Activated CD4-positive, alpha-beta T cell treated with anti-CD3 and anti-CD28 coated beads, Interleukin-2, amount 50 U/mL, for 48 hours (primary cell): ENCODE results near the gene BCL3.
A peak's percentile ranks its signal among the peaks of the same experiment; 100 is the strongest.

ENCODE experiments used
- DNase-seq, 2 experiments: peaks; one replicate each; pipeline ENCODE4 v3.0.0-alpha.2; 2020

Gene BCL3

GRCh38 chr19:44744871-44745332, 3.6 kb upstream of the BCL3 start:
- no peak for DNase-seq

GRCh38 chr19:44745341-44745831, 3.1 kb upstream of the BCL3 start:
- DNase-seq = no peak

- no peak for DNase-seq
Measured at GRCh38 chr19:44745887-44746600, 2.5 kb upstream of the BCL3 start.

GRCh38 chr19:44746616-44746945, 1.9 kb upstream of the BCL3 start:
- no peak for DNase-seq

- DNase-seq = peak; percentile 94 to 95
Measured at GRCh38 chr19:44746946-44747738, 1.4 kb upstream of the BCL3 start.

DNA sequence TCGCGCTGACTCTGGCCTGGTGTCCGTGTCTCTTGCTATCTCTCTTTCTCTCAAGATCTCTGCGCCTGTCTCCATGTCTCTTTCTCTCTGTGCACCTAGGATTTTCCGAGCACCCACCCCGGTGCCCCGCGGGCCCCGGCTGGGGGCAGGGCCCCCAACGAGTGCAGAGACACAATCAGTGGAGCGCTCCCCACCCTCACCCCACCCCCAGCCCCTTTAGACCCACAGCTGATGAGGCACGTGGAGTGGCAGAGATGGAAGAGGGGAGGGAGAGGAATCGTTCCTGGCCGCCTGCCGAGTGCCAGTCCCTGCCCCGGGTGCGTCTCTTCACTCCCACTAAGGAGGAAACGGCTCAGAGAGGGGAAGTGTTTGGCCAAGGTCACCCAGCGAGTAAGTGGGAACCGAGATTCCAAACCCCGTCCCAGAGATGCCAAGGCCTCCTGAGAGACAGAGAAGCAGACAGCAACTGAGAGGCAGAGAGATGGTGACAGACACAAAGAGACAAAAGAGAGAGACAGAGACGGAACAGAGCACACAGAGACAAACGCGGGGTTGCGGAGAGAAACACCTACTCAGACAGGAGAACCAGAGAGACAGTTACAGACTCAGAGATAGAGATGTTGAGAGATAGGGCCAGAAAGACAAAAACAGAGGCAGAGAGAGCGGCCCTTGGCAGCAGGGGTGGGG, 626 bp upstream of the BCL3 start:
- DNase-seq = peak; percentile 52 to 59

- DNase-seq = no peak
Measured at GRCh38 chr19:44749292-44749691, 784 bp downstream of the BCL3 start.

DNA sequence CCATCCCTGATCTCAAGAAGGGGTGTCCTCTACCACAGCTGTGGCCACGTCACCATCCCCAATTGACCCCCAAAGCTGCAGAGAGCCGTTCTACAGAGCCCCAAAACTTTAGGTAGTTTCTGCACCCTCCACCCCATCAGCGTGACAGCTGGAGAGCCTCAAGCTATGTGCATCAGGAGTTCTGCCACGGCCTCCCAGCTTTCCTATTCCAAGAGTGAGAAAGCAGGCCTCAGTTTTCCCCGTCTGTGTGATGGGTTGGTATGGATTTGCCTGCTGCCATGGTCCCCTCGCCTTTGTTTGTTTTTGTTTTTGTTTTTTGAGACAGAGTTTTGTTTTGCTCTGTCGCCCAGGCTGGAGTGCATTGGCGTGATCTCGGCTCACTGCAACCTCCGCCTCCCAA, 1.5 kb downstream of the BCL3 start:
- DNase-seq = no peak

DNA sequence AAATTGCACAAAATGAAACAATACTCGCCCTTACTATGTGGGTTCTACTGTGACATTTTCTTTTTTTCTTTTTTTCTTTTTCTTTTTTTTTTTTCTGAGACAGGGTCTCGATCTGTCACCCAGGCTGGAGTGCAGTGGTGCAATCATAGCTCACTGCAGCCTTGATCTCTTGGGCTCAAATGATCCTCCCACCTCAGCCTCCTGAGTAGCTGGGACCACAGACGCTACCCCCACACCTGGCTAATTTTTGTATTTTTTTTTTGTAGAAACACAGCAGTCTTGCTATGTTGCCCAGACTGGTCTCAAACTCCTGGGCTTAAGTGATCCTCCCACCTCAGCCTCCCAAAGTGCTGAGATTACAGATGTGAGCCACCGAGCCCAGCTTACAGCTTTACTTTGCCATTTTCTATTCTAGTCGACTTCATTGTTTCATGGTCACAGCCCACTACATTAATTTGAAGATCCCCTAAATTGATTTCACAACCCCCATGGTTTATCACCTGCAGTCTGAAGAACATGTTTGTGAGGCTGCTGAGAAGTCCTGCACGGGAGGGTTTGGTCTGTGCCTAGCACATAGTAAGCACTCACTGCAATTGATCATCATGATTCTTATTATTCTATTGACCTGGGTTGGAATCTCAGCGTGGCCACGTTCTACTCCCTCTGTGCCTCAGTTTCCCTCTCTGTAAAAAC, 3.8 kb downstream of the BCL3 start:
- no peak for DNase-seq

- DNase-seq = peak; percentile 93 to 96
Measured at GRCh38 chr19:44752816-44753625, 4.5 kb downstream of the BCL3 start.

DNA sequence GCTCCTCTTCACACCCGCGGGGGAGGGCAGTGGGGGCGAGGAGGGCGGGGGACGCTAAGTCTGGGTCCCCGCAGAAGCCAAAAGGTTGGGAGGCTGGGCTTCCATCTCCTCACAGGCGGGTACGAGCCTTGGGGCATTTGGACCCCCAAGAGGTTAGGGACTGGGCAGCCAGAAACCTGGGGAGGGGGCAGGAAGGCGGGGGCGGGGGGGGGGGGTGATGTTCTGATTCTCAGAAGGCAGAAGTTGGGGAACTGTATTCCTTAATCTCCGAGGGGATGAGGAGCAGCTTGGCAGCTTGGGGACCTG, 5.1 kb downstream of the BCL3 start:
- DNase-seq = no peak

- peak; percentile 95 for DNase-seq
Measured at GRCh38 chr19:44753932-44754749, 5.6 kb downstream of the BCL3 start.

GRCh38 chr19:44754750-44755080, 6.2 kb downstream of the BCL3 start:
- DNase-seq = no peak

GRCh38 chr19:44755219-44755618, 6.7 kb downstream of the BCL3 start:
- no peak for DNase-seq

DNA sequence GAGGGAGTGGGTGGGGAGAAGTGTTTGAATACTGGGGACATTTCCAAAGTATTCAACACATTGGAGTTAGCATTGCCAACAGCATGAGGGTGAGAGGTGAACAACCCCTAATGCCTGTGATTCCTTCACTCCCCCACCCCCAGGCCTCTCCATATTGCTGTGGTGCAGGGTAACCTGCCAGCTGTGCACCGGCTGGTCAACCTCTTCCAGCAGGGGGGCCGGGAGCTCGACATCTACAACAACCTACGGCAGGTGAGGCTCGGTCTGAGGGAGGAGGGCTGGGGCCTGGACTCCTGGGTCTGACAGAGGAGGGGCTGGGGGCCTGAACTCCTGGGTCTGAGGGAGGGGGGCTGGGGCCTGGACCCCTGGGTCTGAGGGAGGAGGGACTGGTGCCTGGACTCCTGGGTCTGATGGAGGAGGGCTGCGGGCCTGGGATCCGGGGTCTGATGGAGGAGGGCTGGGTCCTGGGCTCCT, 7.6 kb downstream of the BCL3 start:
- DNase-seq = no peak

- DNase-seq = no peak
Measured at GRCh38 chr19:44757057-44757734, 8.7 kb downstream of the BCL3 start.

- DNase-seq = no peak
Measured at GRCh38 chr19:44757735-44758505, 9.4 kb downstream of the BCL3 start.

- DNase-seq = no peak
Measured at GRCh38 chr19:44758596-44758995, 10.1 kb downstream of the BCL3 start.

DNA sequence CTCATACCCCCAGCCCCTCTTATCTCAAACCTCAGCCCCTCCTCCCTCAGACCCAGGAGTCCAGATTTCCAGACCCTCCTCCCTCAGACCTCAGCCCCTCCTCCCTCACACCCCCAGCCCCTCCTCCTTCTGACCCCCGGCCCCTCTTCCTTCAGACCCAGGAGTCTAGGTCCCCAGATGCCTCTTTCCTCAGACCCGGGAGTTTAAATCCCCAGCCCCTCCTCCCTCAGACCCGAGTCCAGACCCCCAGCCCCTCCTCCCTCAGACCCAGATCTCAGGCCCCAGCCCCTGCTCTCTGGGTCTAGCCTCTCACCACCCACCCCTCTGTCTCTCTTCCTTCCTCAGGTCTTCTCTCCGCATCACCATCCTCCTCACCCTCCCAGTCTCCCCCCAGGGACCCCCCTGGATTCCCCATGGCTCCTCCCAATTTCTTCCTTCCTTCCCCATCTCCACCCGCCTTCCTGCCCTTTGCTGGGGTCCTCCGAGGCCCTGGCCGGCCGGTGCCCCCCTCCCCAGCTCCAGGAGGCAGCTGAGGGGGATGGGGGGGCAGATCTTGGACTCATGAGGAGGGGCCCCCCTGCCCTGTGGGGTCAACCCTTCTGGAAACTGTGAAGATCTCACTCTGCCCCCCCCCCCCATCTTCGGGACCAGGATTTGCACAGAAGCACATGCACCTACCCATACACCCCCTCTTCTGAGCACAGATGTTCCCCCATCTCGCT, 10.7 kb downstream of the BCL3 start:
- no peak for DNase-seq
